Stimulated activated naive CD8-positive, alpha-beta T cell treated with anti-CD3 and anti-CD28 coated beads, Interleukin-15, Interleukin-2, amounts not matched to agents 100 U/mL and 50 U/mL, for 24 hours (primary cell): ENCODE results near the gene TMEM150C.
"Not testable (repeated sequence)": the region's sequence is repeated elsewhere in the genome, so short reads cannot be mapped to it uniquely, and the experiment has no call there.

Experiments
- ATAC-seq: fragments of 150-1000 bp; cut with Tn5 transposase; one replicate; pipeline ENCODE4 v1.10.0; 2021
- DNase-seq: peaks from one replicate; pipeline ENCODE4 v3.0.0; 2021

Gene TMEM150C

GRCh38 chr4:82473621-82474164 is 88.1 kb downstream of the TMEM150C start:
- no peak for DNase-seq

GRCh38 chr4:82473080-82473479 is 88.7 kb downstream of the TMEM150C start:
- peak; percentile 9 for ATAC-seq
- DNase-seq: not testable (repeated sequence)

More at GRCh38 chr4:82473621-82474164, 88.1 kb downstream of the TMEM150C start:
- ATAC-seq: no peak

- peak; percentile 23 for ATAC-seq
- DNase-seq: no peak
Observed at GRCh38 chr4:82469791-82470345, 91.9 kb downstream of the TMEM150C start.

GRCh38 chr4:82467471-82467870 is 94.3 kb downstream of the TMEM150C start:
- DNase-seq: no peak
- no peak for ATAC-seq

- no peak for ATAC-seq
- no peak for DNase-seq
Observed at GRCh38 chr4:82463221-82463620, 98.6 kb downstream of the TMEM150C start.

- DNase-seq (peak; percentile 88), ATAC-seq (peak; percentile 85)
Observed at GRCh38 chr4:82462415-82462831, 99.4 kb downstream of the TMEM150C start.

GRCh38 chr4:82461710-82462109 is 100.1 kb downstream of the TMEM150C start:
- ATAC-seq: no peak

GRCh38 chr4:82458729-82459128 is 103.1 kb downstream of the TMEM150C start:
- ATAC-seq: no peak
- no peak for DNase-seq

More at GRCh38 chr4:82461710-82462109, 100.1 kb downstream of the TMEM150C start:
- DNase-seq: no peak

- ATAC-seq (no peak), DNase-seq (no peak)
Observed at GRCh38 chr4:82457266-82457665, 104.5 kb downstream of the TMEM150C start.

GRCh38 chr4:82452026-82452425 is 109.8 kb downstream of the TMEM150C start:
- ATAC-seq (no peak), DNase-seq (no peak)

GRCh38 chr4:82450966-82451755 is 110.6 kb downstream of the TMEM150C start:
- DNase-seq (no peak), ATAC-seq (no peak)

GRCh38 chr4:82447886-82448285 is 113.9 kb downstream of the TMEM150C start:
- DNase-seq (no peak), ATAC-seq (no peak)

GRCh38 chr4:82439088-82439487 is 122.7 kb downstream of the TMEM150C start:
- DNase-seq (no peak), ATAC-seq (peak; percentile 82)

GRCh38 chr4:82437285-82438005 is 124.3 kb downstream of the TMEM150C start:
- DNase-seq: no peak
- no peak for ATAC-seq

GRCh38 chr4:82436780-82437179 is 125.0 kb downstream of the TMEM150C start:
- DNase-seq: no peak
- ATAC-seq: no peak

- DNase-seq (no peak), ATAC-seq (no peak)
Observed at GRCh38 chr4:82436130-82436529, 125.7 kb downstream of the TMEM150C start.

GRCh38 chr4:82434949-82435348 is 126.8 kb downstream of the TMEM150C start:
- ATAC-seq: no peak

GRCh38 chr4:82433791-82434190 is 128.0 kb downstream of the TMEM150C start:
- peak; percentile 47 for ATAC-seq
- no peak for DNase-seq

More at GRCh38 chr4:82434949-82435348, 126.8 kb downstream of the TMEM150C start:
- no peak for DNase-seq
